ENCODE results near the gene SPATA31C2. TPM values are rescaled to one million over a fixed set of nuclear protein-coding genes. Genes with fewer than 3 reads are reported as not detected.
"Not testable (repeated sequence)": the region's sequence is repeated elsewhere in the genome, so short reads cannot be mapped to it uniquely, and the experiment has no call there.

The SPATA31C2 gene
- not detected in 2 replicates for total RNA-seq (2014; rRNA removed; shearing (Covaris generic); ENCODE audit: low replicate concordance)

- in situ Hi-C loops (cut with HindIII; ENCODE audit: low pct_unique_long_range_greater_than_20kb, low sequenced_read_pairs) = not testable (repeated sequence)
Observed at GRCh38 chr9:88138375-88138774, at the start of gene SPATA31C2. Gene SPATA31C2 (minus strand): TSS chr9:88138475. CDS start chr9:88138446, 29 bp downstream.

GRCh38 chr9:88187631-88188030, 49.4 kb upstream of the SPATA31C2 start:
- DNase-seq (ENCODE audit: low read depth) = no peak
- in situ Hi-C loops (cut with HindIII; ENCODE audit: low pct_unique_long_range_greater_than_20kb, low sequenced_read_pairs) = no loop called here

More at GRCh38 chr9:88138375-88138774, at the start of gene SPATA31C2:
- not testable (repeated sequence) for DNase-seq (ENCODE audit: low read depth)

GRCh38 chr9:88186495-88187110, 48.3 kb upstream of the SPATA31C2 start:
- in situ Hi-C loops (cut with HindIII; ENCODE audit: low pct_unique_long_range_greater_than_20kb, low sequenced_read_pairs) = no loop called here
- DNase-seq (ENCODE audit: low read depth) = no peak

GRCh38 chr9:88184976-88185375, 46.7 kb upstream of the SPATA31C2 start:
- in situ Hi-C loops (cut with HindIII; ENCODE audit: low pct_unique_long_range_greater_than_20kb, low sequenced_read_pairs) = no loop called here
- DNase-seq (ENCODE audit: low read depth) = no peak

GRCh38 chr9:88183798-88184495, 45.7 kb upstream of the SPATA31C2 start:
- DNase-seq (ENCODE audit: low read depth) = no peak
- in situ Hi-C loops (cut with HindIII; ENCODE audit: low pct_unique_long_range_greater_than_20kb, low sequenced_read_pairs) = no loop called here

- in situ Hi-C loops (cut with HindIII; ENCODE audit: low pct_unique_long_range_greater_than_20kb, low sequenced_read_pairs) = no loop called here
- DNase-seq (ENCODE audit: low read depth) = no peak
Observed at GRCh38 chr9:88182501-88182900, 44.2 kb upstream of the SPATA31C2 start.

GRCh38 chr9:88180081-88180765, 41.9 kb upstream of the SPATA31C2 start:
- no peak for DNase-seq (ENCODE audit: low read depth)
- in situ Hi-C loops (cut with HindIII; ENCODE audit: low pct_unique_long_range_greater_than_20kb, low sequenced_read_pairs) = no loop called here

GRCh38 chr9:88179062-88179521, 40.8 kb upstream of the SPATA31C2 start:
- no peak for DNase-seq (ENCODE audit: low read depth)

GRCh38 chr9:88178641-88179040, 40.4 kb upstream of the SPATA31C2 start:
- in situ Hi-C loops (cut with HindIII; ENCODE audit: low pct_unique_long_range_greater_than_20kb, low sequenced_read_pairs) = no loop called here
- DNase-seq (ENCODE audit: low read depth) = no peak

More at GRCh38 chr9:88179062-88179521, 40.8 kb upstream of the SPATA31C2 start:
- in situ Hi-C loops (cut with HindIII; ENCODE audit: low pct_unique_long_range_greater_than_20kb, low sequenced_read_pairs) = no loop called here

- DNase-seq (ENCODE audit: low read depth) = no peak
- in situ Hi-C loops (cut with HindIII; ENCODE audit: low pct_unique_long_range_greater_than_20kb, low sequenced_read_pairs) = no loop called here
Observed at GRCh38 chr9:88177371-88177770, 39.1 kb upstream of the SPATA31C2 start.

- in situ Hi-C loops (cut with HindIII; ENCODE audit: low pct_unique_long_range_greater_than_20kb, low sequenced_read_pairs) = no loop called here
Observed at GRCh38 chr9:88174324-88174723, 36.0 kb upstream of the SPATA31C2 start.

GRCh38 chr9:88173378-88173999, 35.2 kb upstream of the SPATA31C2 start:
- in situ Hi-C loops (cut with HindIII; ENCODE audit: low pct_unique_long_range_greater_than_20kb, low sequenced_read_pairs) = no loop called here
- peak; percentile 23 for DNase-seq (ENCODE audit: low read depth)

More at GRCh38 chr9:88174324-88174723, 36.0 kb upstream of the SPATA31C2 start:
- no peak for DNase-seq (ENCODE audit: low read depth)

- in situ Hi-C loops (cut with HindIII; ENCODE audit: low pct_unique_long_range_greater_than_20kb, low sequenced_read_pairs) = no loop called here
- DNase-seq (ENCODE audit: low read depth) = no peak
Observed at GRCh38 chr9:88169700-88170099, 31.4 kb upstream of the SPATA31C2 start.

GRCh38 chr9:88168564-88168963, 30.3 kb upstream of the SPATA31C2 start:
- no peak for DNase-seq (ENCODE audit: low read depth)
- in situ Hi-C loops (cut with HindIII; ENCODE audit: low pct_unique_long_range_greater_than_20kb, low sequenced_read_pairs) = no loop called here

- no peak for DNase-seq (ENCODE audit: low read depth)
- in situ Hi-C loops (cut with HindIII; ENCODE audit: low pct_unique_long_range_greater_than_20kb, low sequenced_read_pairs) = no loop called here
Observed at GRCh38 chr9:88166660-88167059, 28.4 kb upstream of the SPATA31C2 start.

- in situ Hi-C loops (cut with HindIII; ENCODE audit: low pct_unique_long_range_greater_than_20kb, low sequenced_read_pairs) = no loop called here
- DNase-seq (ENCODE audit: low read depth) = no peak
Observed at GRCh38 chr9:88164850-88165249, 26.6 kb upstream of the SPATA31C2 start.

GRCh38 chr9:88161144-88161543, 22.9 kb upstream of the SPATA31C2 start:
- in situ Hi-C loops (cut with HindIII; ENCODE audit: low pct_unique_long_range_greater_than_20kb, low sequenced_read_pairs) = no loop called here
- DNase-seq (ENCODE audit: low read depth) = no peak

GRCh38 chr9:88143957-88144625, 5.8 kb upstream of the SPATA31C2 start:
- no peak for DNase-seq (ENCODE audit: low read depth)
- in situ Hi-C loops (cut with HindIII; ENCODE audit: low pct_unique_long_range_greater_than_20kb, low sequenced_read_pairs) = no loop called here

Measured in Caki2 (cell line).